HG03097 (cell line): ENCODE data around the gene MYBL2.
"Not testable (repeated sequence)": the region's sequence is repeated elsewhere in the genome, so short reads cannot be mapped to it uniquely, and the experiment has no call there.

ENCODE experiments used
- ATAC-seq: cut with Tn5 transposase; IDR thresholded peaks from one replicate; pipeline ENCODE4 v1.9.1; 2021; ENCODE audit not compliant: unreplicated experiment, low FRiP score

MYBL2 gene

GRCh38 chr20:43666376-43667328 lies at the start of gene MYBL2:
Gene MYBL2 (plus strand): TSS chr20:43667114. CDS start chr20:43667284, 170 bp downstream.
- peak; percentile 56 for ATAC-seq

- no peak for ATAC-seq
Measured at GRCh38 chr20:43631598-43631997, 35.3 kb upstream of the MYBL2 start.

- no peak for ATAC-seq
Measured at GRCh38 chr20:43636429-43636828, 30.5 kb upstream of the MYBL2 start.

GRCh38 chr20:43642548-43642947 lies 24.4 kb upstream of the MYBL2 start:
- no peak for ATAC-seq

- ATAC-seq = no peak
Measured at GRCh38 chr20:43650997-43651525, 15.9 kb upstream of the MYBL2 start.

- not testable (repeated sequence) for ATAC-seq
Measured at GRCh38 chr20:43651650-43652184, 15.2 kb upstream of the MYBL2 start.

- ATAC-seq = no peak
Measured at GRCh38 chr20:43653966-43654365, 12.9 kb upstream of the MYBL2 start.

- not testable (repeated sequence) for ATAC-seq
Measured at GRCh38 chr20:43655176-43655575, 11.7 kb upstream of the MYBL2 start.

GRCh38 chr20:43655937-43656336 lies 11.0 kb upstream of the MYBL2 start:
- ATAC-seq = no peak

- no peak for ATAC-seq
Measured at GRCh38 chr20:43658069-43658722, 8.7 kb upstream of the MYBL2 start.

GRCh38 chr20:43658723-43659419 lies 8.0 kb upstream of the MYBL2 start:
- no peak for ATAC-seq

- no peak for ATAC-seq
Measured at GRCh38 chr20:43662943-43663655, 3.8 kb upstream of the MYBL2 start.

- ATAC-seq = no peak
Measured at GRCh38 chr20:43665466-43666176, 1.3 kb upstream of the MYBL2 start.

GRCh38 chr20:43667341-43668132 lies 623 bp downstream of the MYBL2 start:
- peak; percentile 44 for ATAC-seq

- no peak for ATAC-seq
Measured at GRCh38 chr20:43669332-43669731, 2.4 kb downstream of the MYBL2 start.

GRCh38 chr20:43670423-43670822 lies 3.5 kb downstream of the MYBL2 start:
- ATAC-seq = no peak

- ATAC-seq = no peak
Measured at GRCh38 chr20:43676368-43676767, 9.5 kb downstream of the MYBL2 start.

GRCh38 chr20:43680981-43681380 lies 14.1 kb downstream of the MYBL2 start:
- no peak for ATAC-seq
